GM19452 (cell line): ENCODE measurements around the gene ZBP1.

Experiments
- ATAC-seq: cut with Tn5 transposase; IDR thresholded peaks from one replicate; pipeline ENCODE4 v1.9.1; 2021; ENCODE audit not compliant: unreplicated experiment

ZBP1 gene

DNA sequence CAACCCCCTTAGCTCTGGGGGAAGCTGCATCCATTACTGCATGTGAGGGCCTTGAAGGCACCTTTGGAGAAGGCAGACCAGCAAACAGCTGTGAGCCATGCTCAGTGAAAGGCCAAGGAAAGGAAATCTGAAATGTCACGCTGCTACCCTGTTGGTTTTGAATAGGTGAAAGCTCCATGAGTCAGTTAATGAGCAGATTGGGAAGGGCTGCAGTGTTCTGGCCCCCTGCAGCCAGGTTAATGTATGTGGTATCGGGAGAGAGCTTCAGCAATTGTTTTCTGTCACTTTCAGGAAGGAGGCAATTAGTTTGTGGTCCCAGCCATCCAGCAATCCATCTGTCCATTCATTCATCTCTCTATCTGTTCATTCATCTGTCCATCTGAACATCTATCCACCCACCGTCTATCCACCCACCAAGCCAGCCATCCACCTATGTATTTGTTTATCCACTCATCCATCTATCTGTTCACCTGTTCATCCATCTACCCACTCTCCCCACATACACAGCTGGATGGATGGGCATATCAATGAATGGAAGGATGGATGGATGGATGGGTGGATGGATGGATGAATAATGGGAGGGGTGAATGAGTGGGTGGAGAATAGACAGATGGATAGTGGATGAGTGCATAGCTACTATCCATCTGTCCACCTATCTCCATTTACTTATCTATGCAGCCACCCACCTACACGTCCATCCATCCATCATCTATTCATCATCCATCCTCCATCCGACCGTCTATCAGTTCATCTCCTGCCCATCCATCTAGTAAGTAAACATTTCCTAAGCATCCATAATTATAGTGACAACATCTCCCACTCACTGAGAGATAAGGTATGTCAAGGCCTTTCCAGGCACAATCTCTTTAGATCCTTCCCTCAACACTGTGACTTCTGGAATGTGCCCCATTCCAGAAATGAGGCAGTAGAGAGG lies 43.3 kb downstream of the ZBP1 start:
- no peak for ATAC-seq

DNA sequence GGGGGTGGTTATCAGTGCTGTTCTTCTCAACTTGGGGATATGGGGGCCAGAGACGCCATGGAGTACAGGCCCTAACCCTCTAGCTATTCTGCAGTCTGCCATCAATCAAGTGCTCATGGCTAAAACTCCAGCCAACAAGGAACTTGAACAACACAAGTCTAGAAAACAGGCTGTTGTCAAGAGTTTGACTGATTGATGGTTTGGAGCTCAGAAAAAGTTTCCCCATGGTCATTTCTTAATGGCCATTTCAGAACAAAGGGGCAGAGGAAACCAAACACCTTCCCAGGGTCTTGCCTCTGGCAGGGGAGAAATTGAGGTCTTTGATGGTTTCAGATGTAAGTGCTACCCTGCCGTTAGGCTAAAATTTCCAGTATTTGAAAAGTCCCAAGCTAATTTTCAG lies 44.2 kb downstream of the ZBP1 start:
- ATAC-seq: no peak

DNA sequence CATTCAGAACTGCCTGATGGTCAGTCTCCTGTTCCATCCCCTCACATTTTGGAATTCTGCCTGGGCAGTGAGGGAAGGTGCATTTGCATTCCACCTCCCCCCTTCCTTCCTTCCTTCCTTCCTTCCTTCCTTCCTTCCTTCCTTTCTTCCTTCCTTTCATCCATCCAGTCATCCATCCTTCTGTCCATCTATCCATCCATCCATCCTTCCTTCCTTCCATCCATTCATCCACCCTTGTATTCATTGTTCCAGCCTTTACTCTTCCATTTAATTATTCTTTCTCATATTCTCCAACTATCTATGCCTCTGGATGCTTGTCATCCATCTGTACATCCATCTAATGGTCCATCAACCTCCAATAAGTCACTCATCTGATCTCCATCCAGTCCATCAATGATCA lies 45.3 kb downstream of the ZBP1 start:
- no peak for ATAC-seq

DNA sequence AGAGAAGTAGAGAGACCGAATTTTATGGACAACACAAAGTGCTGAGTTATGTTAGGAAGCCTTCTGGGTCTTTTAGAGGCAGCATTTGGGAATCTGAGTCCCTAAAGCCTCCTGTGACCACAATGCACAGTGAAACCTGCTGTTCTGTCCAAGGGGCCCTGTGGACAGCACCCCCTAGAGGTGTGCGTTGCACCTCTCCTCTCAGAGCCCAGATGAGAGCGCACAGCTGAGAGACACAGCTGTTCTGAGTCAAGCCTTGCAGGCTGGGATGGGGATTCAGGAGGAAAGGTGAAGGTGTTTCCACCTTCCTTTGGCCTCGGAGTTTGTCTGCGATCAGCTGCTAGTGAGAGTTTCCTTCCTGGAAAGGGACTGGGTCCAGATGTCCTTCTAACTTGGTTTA lies 46.3 kb downstream of the ZBP1 start:
- ATAC-seq: no peak

DNA sequence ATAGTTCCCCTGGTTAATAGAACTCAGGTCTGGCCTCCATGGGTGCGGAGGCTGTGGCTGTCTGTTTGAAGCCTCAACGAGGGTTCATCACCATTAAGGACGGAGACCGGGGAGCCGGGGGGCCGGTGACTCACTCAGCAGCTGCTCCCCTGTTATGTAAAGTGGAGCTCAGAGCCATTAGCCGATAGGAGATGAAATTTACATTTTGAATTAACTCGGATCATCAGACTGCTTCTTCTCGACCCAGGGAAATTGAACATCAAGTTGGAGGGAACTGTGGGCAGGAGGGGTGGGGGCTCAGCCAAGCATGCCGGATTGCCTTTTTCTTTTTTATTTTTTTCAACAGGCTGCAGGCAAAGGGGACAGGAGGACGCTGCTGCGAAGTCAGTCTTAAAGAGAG lies 47.0 kb downstream of the ZBP1 start:
- no peak for ATAC-seq

DNA sequence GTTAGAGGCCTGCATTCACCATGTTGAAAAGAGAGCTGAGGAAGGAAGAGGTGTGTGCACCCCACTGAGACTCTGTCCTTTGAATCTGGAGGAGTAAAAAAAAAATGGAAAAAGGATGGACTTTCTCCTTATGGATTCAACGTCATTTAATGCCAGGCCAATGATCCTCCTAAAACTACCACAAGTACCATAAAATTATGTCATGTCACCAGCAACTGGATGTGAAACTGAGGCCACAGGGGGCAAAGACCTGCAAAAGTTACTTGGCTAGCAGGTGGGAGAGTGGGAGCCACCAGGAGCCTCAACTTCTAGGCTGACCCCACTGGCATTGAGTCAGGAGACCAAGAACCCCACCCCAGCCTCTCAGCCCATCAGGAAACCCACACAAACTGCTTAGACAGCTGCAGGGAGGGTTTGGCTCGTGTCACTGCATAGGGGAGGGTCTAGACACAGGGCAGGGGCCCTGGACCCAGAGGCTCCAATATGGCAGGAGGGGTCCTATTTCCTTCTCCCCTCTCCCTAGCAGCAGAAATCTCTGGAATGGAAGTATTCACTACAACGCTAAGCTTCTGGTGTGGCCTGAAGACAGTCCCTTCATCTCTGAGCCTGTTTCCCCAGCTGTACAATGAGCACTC lies 48.3 kb downstream of the ZBP1 start:
- no peak for ATAC-seq

DNA sequence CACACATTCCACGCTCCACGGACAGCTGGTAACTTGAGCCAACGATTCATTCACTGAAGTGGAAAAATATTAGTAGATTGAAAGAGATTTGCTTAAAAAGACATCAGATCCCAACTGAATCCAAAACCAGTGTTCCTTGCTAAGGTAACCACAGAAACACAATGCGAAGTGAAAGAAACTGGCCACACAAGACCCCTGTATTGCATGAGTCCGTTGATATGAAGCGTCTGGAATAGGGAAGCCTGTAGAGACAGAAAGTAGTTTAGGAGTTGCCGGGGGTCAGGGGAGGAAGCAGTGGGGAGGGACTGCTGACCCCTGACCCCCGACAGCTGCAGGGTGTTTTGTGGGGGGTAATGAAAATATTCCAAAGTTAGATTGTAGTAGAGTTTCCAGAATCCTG lies 49.3 kb downstream of the ZBP1 start:
- no peak for ATAC-seq

DNA sequence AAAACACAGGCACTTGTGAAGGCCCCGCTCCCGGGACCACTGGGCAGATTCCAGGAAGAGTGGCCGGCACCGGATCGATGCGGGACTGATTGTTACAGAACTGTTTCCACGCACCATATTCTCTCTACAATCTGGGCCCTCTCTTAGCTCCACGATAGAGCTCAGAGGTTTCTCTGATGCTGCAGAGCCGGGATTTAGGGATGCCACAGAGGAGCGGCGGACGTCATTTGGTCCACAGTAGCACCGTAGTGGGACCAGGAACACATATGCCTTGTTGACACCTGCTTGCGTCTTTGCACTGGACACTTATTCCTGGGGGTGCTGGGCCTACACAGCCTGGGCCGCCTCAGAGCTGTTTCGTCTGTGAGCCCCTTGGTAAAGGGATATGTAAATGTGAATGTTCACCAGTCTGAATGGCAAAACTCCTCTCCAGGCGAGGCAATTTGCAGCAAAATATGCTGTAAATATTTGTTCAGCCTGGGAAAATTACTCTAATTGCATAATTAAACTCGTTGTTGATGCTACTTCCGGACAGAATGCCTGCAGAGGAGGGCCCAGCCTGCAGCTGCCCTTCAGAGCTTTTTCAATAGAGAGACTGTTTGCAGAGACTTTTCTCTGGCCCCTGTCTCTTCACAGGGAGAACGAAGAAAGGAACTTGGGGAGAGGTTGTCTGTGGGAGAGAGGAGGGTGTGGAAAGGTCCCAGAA lies 49.9 kb downstream of the ZBP1 start:
- ATAC-seq: no peak

DNA sequence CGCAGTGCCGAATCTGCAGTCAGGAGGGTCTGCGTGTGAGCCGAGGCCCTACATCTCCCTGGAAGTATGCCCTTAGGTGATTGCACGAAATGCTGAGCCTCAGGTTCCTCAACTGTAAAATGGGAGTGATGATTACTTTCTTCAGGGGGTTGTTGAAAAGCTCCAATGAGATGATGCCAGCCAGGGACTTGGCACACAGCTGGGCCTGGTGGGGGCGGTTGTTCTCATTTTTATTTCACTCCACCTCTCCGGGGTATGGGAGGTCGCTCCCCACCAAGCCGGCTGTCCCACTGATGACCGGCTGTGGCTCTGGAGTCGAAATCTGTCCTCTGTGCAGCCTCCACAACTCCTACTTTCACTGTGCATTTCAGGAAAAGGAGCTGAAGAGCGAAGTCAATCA lies 51.3 kb downstream of the ZBP1 start:
- no peak for ATAC-seq

DNA sequence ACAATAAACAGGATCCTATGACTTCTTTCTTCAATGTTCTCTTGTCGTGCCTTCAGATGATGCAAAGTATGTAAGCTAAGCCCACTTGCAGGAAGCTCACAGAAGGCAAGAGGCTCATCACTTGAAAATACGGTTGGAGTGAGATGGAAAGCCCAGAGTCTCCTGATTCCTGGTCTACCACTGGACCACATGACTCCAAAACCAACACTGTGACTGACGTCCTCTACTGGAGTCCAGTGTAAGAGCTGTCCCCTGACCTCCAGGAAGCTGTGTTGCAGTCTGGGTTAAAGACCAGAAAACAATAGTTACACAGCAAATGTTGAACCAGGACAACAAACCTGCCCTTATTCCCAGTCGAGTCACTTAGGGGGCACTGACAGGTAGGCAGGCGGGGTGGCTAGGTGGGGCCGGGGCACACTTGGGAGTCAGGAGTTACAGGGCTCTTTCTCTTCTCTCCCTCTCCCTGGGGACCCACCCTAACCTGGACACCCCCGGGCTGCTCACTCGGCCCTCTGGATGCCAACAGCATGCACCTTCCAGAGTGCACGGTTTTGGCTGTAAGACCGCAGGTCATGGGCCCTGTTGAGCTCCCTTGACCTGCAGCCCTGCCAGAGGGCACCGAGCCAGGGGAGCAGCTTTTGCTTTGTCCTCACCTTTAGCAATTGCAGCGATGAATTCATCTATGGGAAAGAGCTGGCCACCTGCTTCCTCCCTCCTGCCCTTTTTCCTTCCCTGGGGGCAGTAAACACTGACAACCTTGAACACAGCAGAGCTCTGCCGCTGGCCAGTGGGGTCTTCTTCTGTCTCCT lies 51.9 kb downstream of the ZBP1 start:
- no peak for ATAC-seq

DNA sequence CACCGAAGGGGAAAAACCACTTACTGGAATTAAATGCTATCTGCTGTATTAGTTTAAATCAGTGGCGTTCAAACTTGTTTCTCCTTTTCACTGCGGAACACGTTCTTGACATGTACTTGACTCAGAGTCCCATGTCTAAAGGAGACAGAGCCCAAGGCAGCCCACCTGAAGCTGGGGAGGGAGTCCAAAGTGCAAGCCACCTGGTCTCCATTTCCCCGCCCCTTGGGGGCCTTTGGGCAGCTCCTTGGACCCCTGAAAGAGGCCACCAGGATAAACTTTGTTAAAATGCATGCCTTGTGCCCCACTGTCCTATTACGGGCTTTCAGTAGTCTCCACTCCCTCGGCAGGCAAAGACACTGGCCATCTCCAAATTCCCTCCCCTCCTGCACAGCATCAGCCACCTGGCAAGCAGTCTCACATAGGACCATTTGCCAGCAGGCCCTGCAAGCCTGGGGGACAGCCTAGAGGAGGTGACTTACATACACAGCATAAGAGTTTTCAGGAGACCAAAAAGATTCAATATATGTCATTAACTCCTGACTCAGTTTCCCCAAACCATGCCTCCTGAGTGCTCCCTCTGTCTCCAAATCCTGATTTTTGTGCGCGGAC lies 52.7 kb downstream of the ZBP1 start:
- no peak for ATAC-seq

DNA sequence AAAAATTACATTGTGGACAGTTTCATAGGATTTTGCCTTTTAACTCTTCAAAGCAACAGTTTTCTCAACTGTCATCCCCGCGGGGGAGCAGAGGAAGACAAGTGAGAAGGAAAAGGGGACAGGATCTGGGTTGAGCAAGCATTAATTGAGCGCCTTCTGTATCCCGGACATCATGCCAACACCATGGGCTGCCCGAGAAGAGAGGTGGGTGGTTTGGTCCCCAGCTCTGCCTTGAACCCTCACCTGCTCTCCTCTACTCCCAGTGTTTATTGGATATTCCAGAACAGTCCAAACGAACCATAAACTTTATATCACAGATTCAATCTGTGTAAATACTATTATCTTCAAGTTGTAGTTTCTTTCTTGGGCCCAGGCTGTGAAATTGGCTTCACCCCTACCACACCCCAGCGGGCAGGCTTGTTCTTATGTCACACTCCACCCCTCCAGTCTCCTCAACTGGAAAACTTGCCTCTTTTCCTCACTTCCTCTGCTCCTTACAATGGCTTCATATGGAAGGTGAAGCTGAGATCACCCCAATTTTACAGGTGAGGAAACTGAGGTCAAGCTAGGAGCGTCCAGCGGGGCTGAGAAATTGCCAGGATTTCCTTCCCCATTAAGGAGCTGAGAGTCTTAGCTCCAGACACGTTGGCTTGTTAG lies 53.3 kb downstream of the ZBP1 start:
- ATAC-seq: no peak

DNA sequence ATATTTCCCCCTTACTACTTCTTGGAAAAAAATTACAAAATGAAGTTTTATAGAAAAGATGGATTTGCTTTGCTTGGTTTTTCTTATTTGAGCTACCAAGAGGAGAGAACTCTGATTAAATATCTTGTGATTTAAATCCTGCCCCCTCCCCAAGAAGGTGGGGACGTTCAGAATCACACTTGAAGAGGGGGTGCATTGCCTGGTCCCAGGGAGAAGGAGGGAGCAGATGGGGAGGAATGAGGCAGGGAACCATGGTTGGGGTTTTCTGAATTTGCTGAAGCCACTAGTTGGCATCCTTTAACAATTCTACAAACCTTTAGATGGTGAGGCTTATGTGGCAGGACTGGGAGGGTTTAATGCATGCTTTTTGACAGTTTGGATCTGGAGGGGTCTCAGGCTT lies 53.8 kb downstream of the ZBP1 start:
- ATAC-seq: no peak

DNA sequence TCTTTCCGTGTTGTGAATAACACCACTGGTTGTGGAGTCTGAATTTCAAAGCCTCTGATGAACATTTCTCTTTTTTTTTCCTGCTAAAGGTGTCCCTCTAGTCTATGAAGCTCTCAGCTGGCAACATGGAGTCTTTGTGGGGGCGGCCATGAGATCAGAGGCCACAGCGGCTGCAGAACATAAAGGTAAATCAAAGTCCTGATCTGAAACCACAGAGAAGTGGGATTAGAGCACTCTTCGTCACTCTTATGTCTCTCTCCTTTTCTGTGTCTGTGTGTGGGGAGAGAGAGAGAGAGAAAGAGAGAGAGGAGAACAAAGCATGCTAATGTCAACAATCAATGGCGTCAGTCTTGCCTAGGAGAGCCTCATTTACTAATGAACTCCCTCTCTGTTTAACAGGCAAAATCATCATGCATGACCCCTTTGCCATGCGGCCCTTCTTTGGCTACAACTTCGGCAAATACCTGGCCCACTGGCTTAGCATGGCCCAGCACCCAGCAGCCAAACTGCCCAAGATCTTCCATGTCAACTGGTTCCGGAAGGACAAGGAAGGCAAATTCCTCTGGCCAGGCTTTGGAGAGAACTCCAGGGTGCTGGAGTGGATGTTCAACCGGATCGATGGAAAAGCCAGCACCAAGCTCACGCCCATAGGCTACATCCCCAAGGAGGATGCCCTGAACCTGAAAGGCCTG lies 55.1 kb downstream of the ZBP1 start:
- no peak for ATAC-seq

DNA sequence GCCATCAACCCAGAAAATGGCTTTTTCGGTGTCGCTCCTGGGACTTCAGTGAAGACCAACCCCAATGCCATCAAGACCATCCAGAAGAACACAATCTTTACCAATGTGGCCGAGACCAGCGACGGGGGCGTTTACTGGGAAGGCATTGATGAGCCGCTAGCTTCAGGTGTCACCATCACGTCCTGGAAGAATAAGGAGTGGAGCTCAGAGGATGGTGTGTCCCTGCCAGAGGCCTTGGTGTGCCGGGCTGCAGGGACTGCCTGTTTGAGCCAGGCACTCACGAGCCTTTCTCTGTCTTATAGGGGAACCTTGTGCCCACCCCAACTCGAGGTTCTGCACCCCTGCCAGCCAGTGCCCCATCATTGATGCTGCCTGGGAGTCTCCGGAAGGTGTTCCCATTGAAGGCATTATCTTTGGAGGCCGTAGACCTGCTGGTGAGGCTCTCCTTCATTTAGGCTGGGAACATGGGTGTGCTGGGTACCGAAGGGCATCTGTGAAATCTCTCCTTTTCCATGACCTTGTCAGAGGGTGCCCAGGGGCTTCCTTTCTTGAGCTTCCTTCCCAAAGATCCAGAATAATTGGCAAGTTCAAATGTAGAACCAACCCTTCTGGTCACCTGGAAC lies 55.9 kb downstream of the ZBP1 start:
- ATAC-seq: no peak

DNA sequence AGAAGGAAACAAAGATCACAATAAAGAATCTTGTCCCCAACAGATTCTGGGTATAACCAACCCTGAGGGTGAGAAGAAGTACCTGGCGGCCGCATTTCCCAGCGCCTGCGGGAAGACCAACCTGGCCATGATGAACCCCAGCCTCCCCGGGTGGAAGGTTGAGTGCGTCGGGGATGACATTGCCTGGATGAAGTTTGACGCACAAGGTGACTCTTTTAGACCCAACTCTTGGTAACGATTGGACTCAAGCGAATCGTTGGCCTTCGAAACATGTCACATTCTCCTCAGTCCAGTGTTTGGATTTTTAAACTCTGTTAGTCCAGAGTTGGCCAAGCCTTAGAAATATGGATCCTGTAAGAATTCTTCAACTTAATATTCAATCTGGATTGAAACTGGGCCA lies 56.7 kb downstream of the ZBP1 start:
- ATAC-seq: no peak

DNA sequence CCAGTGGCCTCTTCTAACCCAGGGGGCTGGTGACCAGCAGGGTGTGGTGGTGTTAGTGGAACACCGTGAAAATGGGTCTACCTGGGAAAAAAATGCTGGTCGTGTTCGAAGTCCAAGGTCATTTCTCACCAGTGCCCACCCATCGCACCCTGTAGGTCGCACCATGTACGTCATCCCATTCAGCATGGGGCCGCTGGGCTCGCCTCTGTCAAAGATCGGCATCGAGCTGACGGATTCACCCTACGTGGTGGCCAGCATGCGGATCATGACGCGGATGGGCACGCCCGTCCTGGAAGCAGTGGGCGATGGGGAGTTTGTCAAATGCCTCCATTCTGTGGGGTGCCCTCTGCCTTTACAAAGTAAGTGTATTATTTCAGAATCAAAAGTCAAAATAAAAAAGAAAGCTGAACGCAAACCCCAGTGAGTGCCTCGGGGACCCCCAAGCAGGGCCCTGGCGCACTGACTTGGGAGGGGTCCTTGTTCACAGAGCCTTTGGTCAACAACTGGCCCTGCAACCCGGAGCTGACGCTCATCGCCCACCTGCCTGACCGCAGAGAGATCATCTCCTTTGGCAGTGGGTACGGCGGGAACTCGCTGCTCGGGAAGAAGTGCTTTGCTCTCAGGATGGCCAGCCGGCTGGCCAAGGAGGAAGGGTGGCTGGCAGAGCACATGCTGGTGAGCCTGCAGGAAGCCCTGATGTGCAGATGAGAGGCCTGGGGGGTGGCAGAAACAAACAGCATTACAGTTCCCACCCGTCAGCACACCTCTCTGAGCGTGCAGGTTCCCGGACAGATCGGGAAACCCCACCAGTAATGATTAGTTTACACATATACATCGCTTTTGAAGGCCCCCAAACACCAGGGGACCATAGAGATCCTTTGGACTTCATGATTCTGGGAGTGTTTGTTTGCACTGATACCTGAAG lies 57.4 kb downstream of the ZBP1 start:
- ATAC-seq: no peak
